Measurements from ENCODE around the gene EMC9.

GRCh38 chr14:24110523-24110922, 30.9 kb downstream of the EMC9 start:
- TF ChIP-seq POLR2AphosphoS5 (IDR thresholded peaks at IDR 0.05; ENCODE audit: borderline replicate concordance, low read depth, low read length), result no peak
- no peak for TF ChIP-seq EZH2 (IDR thresholded peaks at IDR 0.05)
